T-cell (primary cell): ENCODE data around the gene IL34. TPM values are rescaled to one million over a fixed set of nuclear protein-coding genes. Genes with fewer than 3 reads are reported as not detected.
"Not testable (repeated sequence)": the region's sequence is repeated elsewhere in the genome, so short reads cannot be mapped to it uniquely, and the experiment has no call there.

Experiments
- ATAC-seq, 4 experiments: fragments of 200-7000 bp in 3 of 4; fragments of 150-1000 bp in 1 of 4; cut with Tn5 transposase; replicated peaks in 1 of 4; 1 replicate in 3 of 4; 2 replicates in 1 of 4; pipeline ENCODE4 v1.10.0; 2021; ENCODE audit warnings: moderate library complexity in 3 of 4, mild to moderate bottlenecking in 2 of 4, moderate number of reproducible peaks in 1 of 4
- CTCF ChIA-PET, 2 donors: fragments of 300-600 bp; sonication (Branson Sonifier 250); formaldehyde crosslinking; loops; one replicate each; lab custom pipeline; 2022; ENCODE audit warnings: antibody characterized with exemption in 2 of 2; lab: Charles Lee
- POLR2A ChIA-PET, 2 donors: fragments of 300-600 bp; sonication (Branson Sonifier 250); formaldehyde crosslinking; loops; one replicate each; lab custom pipeline; 2022; ENCODE audit warnings: antibody characterized with exemption in 2 of 2; lab: Charles Lee
- DNase-seq, 35 experiments: peaks; one replicate each; pipeline versions ENCODE4 v3.0.0 to v3.0.0-alpha.2; 2013 to 2023
- H3K27ac ChIP-seq: one replicate; pipeline ENCODE4 v1.5.1; 2013; ENCODE audit warnings: low read length
- H3K27me3 ChIP-seq, 2 experiments: replicated peaks in 1 of 2; 1 replicate in 1 of 2; 2 replicates in 1 of 2; pipeline versions ENCODE4 v1.6.1 to v1.7.0; 2013; ENCODE audit warnings: low read length in 1 of 2, mixed read lengths in 1 of 2; ENCODE audit not compliant: control insufficient read depth in 2 of 2, insufficient read depth in 2 of 2; ENCODE audit errors: extremely low read depth in 1 of 2
- H3K36me3 ChIP-seq, 2 donors: 1 replicate in 1 of 2; 2 replicates in 1 of 2; pipeline versions ENCODE4 v1.6.1 to v1.7.0; 2013; ENCODE audit warnings: low read length in 1 of 2; ENCODE audit not compliant: control insufficient read depth in 2 of 2, insufficient read depth in 1 of 2; ENCODE audit errors: extremely low read depth in 1 of 2
- H3K4me1 ChIP-seq, 2 experiments: 1 replicate in 1 of 2; 2 replicates in 1 of 2; pipeline versions ENCODE4 v1.6.1 to v1.7.0; 2013; ENCODE audit warnings: low read length in 2 of 2, mixed read lengths in 1 of 2; ENCODE audit not compliant: insufficient read depth in 2 of 2, control insufficient read depth in 1 of 2; ENCODE audit errors: extremely low read depth in 1 of 2
- H3K4me3 ChIP-seq, 2 donors: 1 replicate in 1 of 2; 2 replicates in 1 of 2; pipeline versions ENCODE4 v1.5.1 to v1.7.0; 2013; ENCODE audit warnings: mild to moderate bottlenecking in 2 of 2, low read length in 1 of 2, moderate library complexity in 1 of 2; ENCODE audit not compliant: control insufficient read depth in 1 of 2; ENCODE audit errors: extremely low read depth in 1 of 2
- H3K9me3 ChIP-seq: 2 replicates; pipeline ENCODE4 v1.7.0; 2013
- H3K27ac Mint-ChIP-seq, 2 donors: one replicate each; pipeline ENCODE4 v1.8.0; 2020 to 2021; ENCODE audit warnings: mild to moderate bottlenecking in 2 of 2, mixed read lengths in 2 of 2
- H3K27me3 Mint-ChIP-seq, 2 donors: one replicate each; pipeline ENCODE4 v1.8.0; 2021 to 2022; ENCODE audit warnings: mixed read lengths in 2 of 2
- H3K36me3 Mint-ChIP-seq: one replicate; pipeline ENCODE4 v1.8.0; 2021; ENCODE audit warnings: mixed read lengths
- H3K4me1 Mint-ChIP-seq, 3 donors: one replicate each; pipeline ENCODE4 v1.8.0; 2020 to 2022; ENCODE audit warnings: mixed read lengths in 3 of 3, mild to moderate bottlenecking in 1 of 3
- H3K4me3 Mint-ChIP-seq, 3 donors: one replicate each; pipeline ENCODE4 v1.8.0; 2020 to 2022; ENCODE audit warnings: mild to moderate bottlenecking in 3 of 3, mixed read lengths in 3 of 3, moderate library complexity in 3 of 3
- H3K9me3 Mint-ChIP-seq, 3 donors: one replicate each; pipeline ENCODE4 v1.8.0; 2020 to 2022; ENCODE audit warnings: mixed read lengths in 3 of 3
- WGBS: methylation state at CpG from one replicate; pipeline ENCODE4 v1.1.5; 2013; ENCODE audit warnings: missing lambda C conversion rate; ENCODE audit not compliant: insufficient coverage; 5-methylcytosine and 5-hydroxymethylcytosine counted together
- total RNA-seq, 35 experiments: library from RNA in 6 of 35; stranded (reverse) in 6 of 35; fragments of 120-200 nt in 1 of 35; gene quantifications; one replicate each; pipeline versions ENCODE4 v1.2.1 to v1.2.4 and lab custom pipeline; 2013 to 2026

IL34 gene
- total RNA-seq, 5 donors from 2014 or later (not counting 1 experiment from before 2014, with no cell fraction given): 0.20 to 0.53 (median 0.45) TPM; not detected in 2

GRCh38 chr16:70630960-70631745, 15.2 kb upstream of the IL34 start:
- no CpG with 5 or more reads among the region's 3 CpGs for WGBS
- Histone ChIP-seq H3K9me3 (no peaks in the 10 kb centered on the region), H3K27me3 (peaks cover 0 to 4% of the 10 kb centered on the region in 2 experiments), H3K4me3 (no peak overlapping the region), H3K4me1 (no peaks in the 10 kb centered on the region), H3K36me3 (no peaks in the 10 kb centered on the region), H3K27ac (no peak overlapping the region)
- Mint-ChIP-seq H3K27ac (no peak overlapping the region), H3K27me3 (no peaks in the 10 kb centered on the region), H3K4me3 (no peak overlapping the region), H3K9me3 (peaks cover 0 to 5% (median 0%) of the 10 kb centered on the region in 3 donors), H3K36me3 (no peaks in the 10 kb centered on the region), H3K4me1 (no peaks in the 10 kb centered on the region)
- POLR2A ChIA-PET: no interaction called here
- CTCF ChIA-PET: no interaction called here
- DNase-seq (no peak), ATAC-seq (no peak)

GRCh38 chr16:70632273-70632672, 14.1 kb upstream of the IL34 start:
- Histone ChIP-seq H3K27ac (no peak overlapping the region), H3K36me3 (no peaks in the 10 kb centered on the region), H3K4me3 (no peak overlapping the region), H3K9me3 (no peaks in the 10 kb centered on the region), H3K27me3 (peaks cover 0 to 4% of the 10 kb centered on the region in 2 experiments), H3K4me1 (no peaks in the 10 kb centered on the region)
- H3K36me3 Mint-ChIP-seq: no peaks in the 10 kb centered on the region
- no peaks in the 10 kb centered on the region for H3K27me3 Mint-ChIP-seq
- H3K9me3 Mint-ChIP-seq: peaks cover 0 to 5% (median 0%) of the 10 kb centered on the region in 3 donors
- ATAC-seq: no peak
- 100% methylated on average over 2 of the region's 5 CpGs for WGBS
- H3K4me1 Mint-ChIP-seq: no peaks in the 10 kb centered on the region
- DNase-seq: no peak
- ChIA-PET CTCF (interaction anchor here in 1 of 2 donors (0.6 kb wide), 1 partner anchor 23 kb away, joined by 3 read pairs; no protein-coding TSS in a partner anchor), POLR2A (no interaction called here)
- H3K27ac Mint-ChIP-seq: no peak overlapping the region
- no peak overlapping the region for H3K4me3 Mint-ChIP-seq

GRCh38 chr16:70633617-70634016, 12.7 kb upstream of the IL34 start:
- H3K36me3 Mint-ChIP-seq, H3K4me1 Mint-ChIP-seq, DNase-seq, H3K27ac ChIP-seq, CTCF ChIA-PET, H3K27me3 Mint-ChIP-seq, H3K27me3 ChIP-seq, POLR2A ChIA-PET, H3K4me3 ChIP-seq, H3K27ac Mint-ChIP-seq, H3K36me3 ChIP-seq, H3K4me1 ChIP-seq, H3K9me3 Mint-ChIP-seq, ATAC-seq, H3K4me3 Mint-ChIP-seq, H3K9me3 ChIP-seq: not testable (repeated sequence)
- WGBS: 95% methylated on average over 9 of the region's 10 CpGs

GRCh38 chr16:70634861-70635260, 11.5 kb upstream of the IL34 start:
- Histone ChIP-seq H3K4me3 (no peak overlapping the region), H3K36me3 (no peaks in the 10 kb centered on the region), H3K9me3 (no peaks in the 10 kb centered on the region), H3K27ac (no peak overlapping the region), H3K4me1 (no peaks in the 10 kb centered on the region), H3K27me3 (peaks cover 0 to 8% of the 10 kb centered on the region in 2 experiments)
- Mint-ChIP-seq H3K27me3 (no peaks in the 10 kb centered on the region), H3K4me1 (no peaks in the 10 kb centered on the region), H3K36me3 (no peaks in the 10 kb centered on the region), H3K4me3 (no peak overlapping the region), H3K27ac (no peak overlapping the region), H3K9me3 (peaks cover 0 to 5% (median 0%) of the 10 kb centered on the region in 3 donors)
- ChIA-PET CTCF (no interaction called here), POLR2A (no interaction called here)
- DNase-seq (no peak), ATAC-seq (no peak)
- no CpG with 5 or more reads among the region's 4 CpGs for WGBS

- Histone ChIP-seq H3K36me3 (no peaks in the 10 kb centered on the region), H3K9me3 (no peaks in the 10 kb centered on the region), H3K4me3 (no peak overlapping the region), H3K4me1 (no peaks in the 10 kb centered on the region), H3K27ac (no peak overlapping the region), H3K27me3 (peaks cover 0 to 8% of the 10 kb centered on the region in 2 experiments)
- DNase-seq (no peak), ATAC-seq (no peak)
- no CpG with 5 or more reads among the region's 5 CpGs for WGBS
- POLR2A ChIA-PET: no interaction called here
- H3K4me3 Mint-ChIP-seq: no peak overlapping the region
- no peak overlapping the region for H3K27ac Mint-ChIP-seq
- no peaks in the 10 kb centered on the region for H3K4me1 Mint-ChIP-seq
- H3K9me3 Mint-ChIP-seq: peaks cover 0 to 5% (median 0%) of the 10 kb centered on the region in 3 donors
- H3K27me3 Mint-ChIP-seq: no peaks in the 10 kb centered on the region
- CTCF ChIA-PET: no interaction called here
- no peaks in the 10 kb centered on the region for H3K36me3 Mint-ChIP-seq
Observed at GRCh38 chr16:70635336-70636016, 10.9 kb upstream of the IL34 start.

GRCh38 chr16:70638814-70639792, 7.3 kb upstream of the IL34 start:
- no peak overlapping the region for H3K27ac Mint-ChIP-seq
- H3K36me3 ChIP-seq: no peaks in the 10 kb centered on the region
- H3K4me1 ChIP-seq: no peaks in the 10 kb centered on the region
- no peaks in the 10 kb centered on the region for H3K4me1 Mint-ChIP-seq
- peaks cover 6 to 9% of the 10 kb centered on the region in 2 donors for H3K27me3 Mint-ChIP-seq
- no peaks in the 10 kb centered on the region for H3K9me3 Mint-ChIP-seq
- ChIA-PET POLR2A (no interaction called here), CTCF (no interaction called here)
- no peaks in the 10 kb centered on the region for H3K36me3 Mint-ChIP-seq
- H3K4me3 ChIP-seq: no peak overlapping the region
- no peak overlapping the region for H3K4me3 Mint-ChIP-seq
- no peak for DNase-seq
- H3K9me3 ChIP-seq: no peaks in the 10 kb centered on the region
- no peak overlapping the region for H3K27ac ChIP-seq
- H3K27me3 ChIP-seq: peaks cover 0 to 6% of the 10 kb centered on the region in 2 experiments
- 87% methylated on average over 15 of the region's 18 CpGs for WGBS
- ATAC-seq: no peak
